ENCODE measurements around the gene SNX3.
"Not testable (repeated sequence)": the region's sequence is repeated elsewhere in the genome, so short reads cannot be mapped to it uniquely, and the experiment has no call there.

The SNX3 gene

GRCh38 chr6:108260809-108261569 is at the start of gene SNX3:
Gene SNX3 (minus strand): TSS chr6:108261040. CDS start chr6:108260921, 119 bp downstream.
- peak; percentile 86 for DNase-seq (ENCODE audit: low read depth)

GRCh38 chr6:108309844-108310243 is 49.0 kb upstream of the SNX3 start:
- no peak for DNase-seq (ENCODE audit: low read depth)

DNA sequence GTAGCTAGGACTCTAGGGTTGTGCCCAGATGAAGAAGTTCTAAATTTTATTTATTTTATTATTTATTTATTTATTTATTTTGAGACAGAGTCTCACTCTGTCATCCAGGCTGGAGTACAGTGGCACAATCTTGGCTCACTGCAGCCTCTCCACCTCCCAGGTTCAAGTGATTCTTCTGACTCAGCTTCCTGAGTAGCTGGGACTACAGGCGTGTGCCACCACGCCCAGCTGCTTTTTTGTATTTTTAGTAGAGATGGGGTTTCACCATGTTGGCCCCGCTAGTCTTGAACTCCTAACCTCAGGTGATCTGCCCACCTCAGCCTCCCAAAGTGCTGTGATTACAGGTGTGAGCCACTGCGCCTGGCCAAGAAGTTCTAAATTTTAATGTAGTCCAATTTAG is 47.8 kb upstream of the SNX3 start:
- not testable (repeated sequence) for DNase-seq (ENCODE audit: low read depth)

DNA sequence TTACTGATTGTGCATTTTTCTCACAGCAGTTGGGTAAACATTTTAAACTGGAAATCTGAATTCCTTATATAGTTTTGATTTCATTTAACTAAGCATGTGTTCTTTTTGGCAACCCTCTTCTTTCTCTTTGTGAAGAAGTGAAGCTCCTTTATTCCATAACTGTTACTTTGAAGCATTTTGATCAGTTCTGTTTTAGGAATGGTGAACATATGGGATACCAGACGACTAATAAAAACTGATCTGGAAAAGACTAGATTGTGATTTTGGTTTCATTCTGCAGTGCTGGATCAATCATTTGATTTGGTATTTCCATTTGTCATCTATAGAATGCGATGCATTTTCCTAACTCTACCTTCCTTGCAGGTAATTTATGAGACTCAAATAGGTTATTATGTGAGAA is 43.8 kb upstream of the SNX3 start:
- no peak for DNase-seq (ENCODE audit: low read depth)

- no peak for DNase-seq (ENCODE audit: low read depth)
Observed at GRCh38 chr6:108302386-108302785, 41.5 kb upstream of the SNX3 start.

DNA sequence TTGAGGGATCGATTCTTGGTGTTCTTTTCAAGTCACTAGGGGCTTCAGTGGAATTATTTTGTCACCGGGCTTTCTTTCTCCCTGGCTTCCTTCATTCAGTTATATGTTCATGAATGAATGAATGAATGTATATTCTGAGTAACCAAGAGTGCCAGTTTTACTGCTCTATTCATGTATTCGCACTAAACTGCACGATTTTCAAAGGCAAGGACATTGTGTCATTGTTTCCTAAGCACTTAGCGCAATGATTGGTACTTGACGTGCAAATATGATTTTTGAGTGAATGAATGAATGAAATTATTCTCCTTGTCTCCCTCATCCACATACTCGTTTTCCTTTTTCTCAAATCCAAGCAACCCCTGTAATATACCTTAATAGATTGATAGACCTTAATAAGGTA is 34.8 kb upstream of the SNX3 start:
- DNase-seq (ENCODE audit: low read depth), result no peak

- peak; percentile 81 for DNase-seq (ENCODE audit: low read depth)
Observed at GRCh38 chr6:108294727-108295625, 34.1 kb upstream of the SNX3 start, which contains the start of gene AFG1L. Gene AFG1L (plus strand): TSS chr6:108295054. CDS start chr6:108295080, 26 bp downstream.

DNA sequence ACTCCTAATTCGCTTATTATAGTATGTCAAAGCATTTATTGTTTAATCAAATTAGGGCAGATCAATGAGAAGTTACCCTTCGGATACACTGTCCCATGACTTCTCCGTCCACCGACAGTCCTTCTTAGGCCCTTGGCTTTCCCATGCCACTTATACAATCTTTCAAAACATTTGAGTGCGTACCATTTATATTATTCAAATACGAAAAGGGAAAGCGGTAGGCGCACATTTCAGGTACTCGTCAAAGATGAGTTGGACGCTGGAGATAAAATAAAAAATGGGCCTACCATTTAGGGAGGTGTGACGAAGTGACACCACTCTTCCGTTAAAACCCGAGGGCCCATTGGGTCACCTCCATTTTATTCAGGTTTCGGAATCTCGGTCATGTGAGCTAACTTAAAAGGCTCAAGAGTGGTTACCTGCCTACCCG is 33.5 kb upstream of the SNX3 start:
- no peak for DNase-seq (ENCODE audit: low read depth)

DNA sequence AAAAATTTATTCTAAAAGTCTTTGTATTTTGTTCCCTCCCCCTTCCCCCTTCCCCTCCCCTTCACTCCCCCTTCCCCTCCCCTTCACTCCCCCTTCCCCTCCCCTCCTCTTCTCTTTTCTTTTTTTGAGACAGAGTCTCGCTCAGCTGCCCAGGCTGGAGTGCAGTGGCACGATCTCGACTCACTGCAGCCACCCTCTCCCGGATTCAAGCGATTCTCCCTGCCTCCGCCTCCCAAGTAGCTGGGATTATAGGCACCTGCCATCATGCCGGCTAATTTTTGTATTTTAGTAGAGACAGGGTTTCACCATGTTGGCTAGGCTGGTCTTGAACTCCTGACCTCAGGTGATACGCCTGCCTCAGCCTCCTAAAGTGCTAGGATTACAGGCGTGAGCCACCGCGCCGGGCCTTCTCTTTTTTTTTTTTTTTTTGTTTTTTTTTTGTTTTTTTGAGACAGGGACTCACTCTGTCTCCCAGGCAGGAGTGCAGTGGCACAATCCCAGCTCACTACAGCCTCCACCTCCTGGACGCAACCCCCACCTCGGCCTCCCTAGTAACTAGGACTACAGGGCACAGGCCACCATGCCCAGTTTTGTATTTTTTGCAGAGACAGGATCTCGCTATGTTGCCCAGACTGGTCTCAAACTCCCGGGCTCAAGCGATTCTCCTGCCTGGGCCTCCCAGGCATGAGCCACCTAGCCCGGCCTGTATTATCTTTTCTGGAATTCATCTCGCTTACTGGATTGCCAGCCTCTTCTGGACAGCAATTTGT is 32.9 kb upstream of the SNX3 start:
- no peak for DNase-seq (ENCODE audit: low read depth)

GRCh38 chr6:108292561-108292960 is 31.7 kb upstream of the SNX3 start:
- DNase-seq (ENCODE audit: low read depth), result not testable (repeated sequence)

DNA sequence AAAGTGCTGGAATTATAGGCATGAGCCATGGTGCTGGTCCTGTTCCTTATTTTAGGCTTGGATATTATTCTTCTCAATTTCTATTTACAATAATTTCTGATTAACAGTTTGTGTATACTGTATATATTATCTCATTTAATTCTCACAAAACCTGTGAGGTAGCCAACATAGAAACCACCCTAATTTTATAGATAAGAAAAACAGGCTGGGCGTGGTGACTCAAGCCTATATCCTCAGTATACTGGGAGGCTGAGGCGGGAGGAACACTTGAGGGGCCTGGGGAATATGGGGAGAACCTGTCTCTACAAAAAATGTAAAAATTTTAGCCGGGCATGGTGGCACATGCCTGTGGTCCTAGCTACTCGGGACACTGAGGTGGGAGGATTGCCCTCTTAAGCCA is 30.3 kb upstream of the SNX3 start:
- DNase-seq (ENCODE audit: low read depth), result no peak

DNA sequence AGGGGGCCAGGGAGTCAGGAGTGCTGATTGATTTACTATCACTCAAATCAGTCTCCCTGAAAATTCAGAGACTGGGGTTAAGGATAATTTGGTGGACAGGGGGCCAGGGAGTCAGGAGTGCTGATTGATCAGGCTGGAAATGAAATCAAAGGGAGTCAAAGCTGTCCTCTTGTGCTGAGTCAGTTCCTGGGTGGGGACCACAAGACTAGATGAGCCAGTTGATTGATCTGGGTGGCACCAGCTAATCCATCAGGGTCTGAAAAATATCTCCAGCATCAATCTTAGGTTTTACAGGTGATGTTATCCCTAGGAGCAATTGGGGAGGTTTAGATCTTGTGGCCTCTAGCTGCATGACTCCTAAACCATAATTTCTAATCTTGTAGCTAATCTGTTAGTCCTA is 27.9 kb upstream of the SNX3 start:
- DNase-seq (ENCODE audit: low read depth), result no peak

DNA sequence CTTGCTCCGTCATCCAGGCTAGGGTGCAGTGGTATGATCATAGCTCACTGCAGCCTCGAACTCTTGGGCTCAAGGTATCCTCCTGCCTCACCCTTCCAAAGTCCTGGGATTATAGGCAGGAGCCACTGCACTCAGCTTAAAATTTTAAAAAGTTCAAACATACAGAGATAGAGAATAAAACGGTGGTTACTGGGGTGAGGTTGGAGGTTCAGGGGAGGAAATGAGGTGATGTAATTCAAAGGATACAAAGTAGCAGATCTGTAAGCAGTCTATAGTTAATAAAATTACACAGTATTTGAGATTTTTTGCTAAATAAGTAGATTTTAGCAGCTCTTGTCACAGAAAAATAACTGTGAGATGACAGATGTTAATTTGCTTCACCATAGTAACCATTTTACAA is 26.5 kb upstream of the SNX3 start:
- no peak for DNase-seq (ENCODE audit: low read depth)

DNA sequence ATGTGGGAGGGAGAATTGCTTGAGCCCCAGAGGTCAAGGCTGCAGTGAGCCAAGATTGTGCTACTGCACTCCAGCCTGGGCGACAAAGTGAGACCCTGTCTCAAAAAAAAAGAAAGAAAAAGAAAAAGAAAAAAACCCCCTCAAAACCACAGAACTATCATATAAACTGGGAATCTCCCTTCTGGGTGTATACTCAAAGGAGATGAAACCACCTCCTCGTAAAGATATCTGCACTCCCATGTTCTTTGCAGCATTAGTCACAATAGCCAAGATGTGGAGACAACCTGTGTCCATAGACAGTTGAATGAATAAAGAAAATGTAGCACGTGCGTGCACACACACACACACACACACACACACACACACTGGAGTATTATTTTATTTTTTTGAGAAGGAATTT is 25.5 kb upstream of the SNX3 start:
- no peak for DNase-seq (ENCODE audit: low read depth)

DNA sequence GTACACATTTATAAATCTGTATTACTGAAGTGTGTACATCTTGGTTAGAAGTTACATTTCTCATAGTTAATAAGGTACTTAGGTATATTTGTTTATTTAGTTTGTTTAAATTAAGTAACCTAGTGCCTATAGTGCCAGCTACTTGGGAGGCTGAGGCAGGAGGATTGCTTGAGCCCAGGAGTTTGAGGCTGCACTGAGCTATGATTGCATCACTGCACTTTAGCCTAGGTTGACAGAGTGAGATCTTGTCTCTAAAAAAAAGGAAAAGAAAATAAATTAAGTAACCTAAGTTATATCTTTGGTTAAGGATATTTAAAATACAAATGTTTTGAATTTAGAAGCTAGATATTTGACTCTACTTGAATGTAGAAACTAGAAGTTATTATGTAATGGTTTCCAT is 24.5 kb upstream of the SNX3 start:
- DNase-seq (ENCODE audit: low read depth), result no peak

DNA sequence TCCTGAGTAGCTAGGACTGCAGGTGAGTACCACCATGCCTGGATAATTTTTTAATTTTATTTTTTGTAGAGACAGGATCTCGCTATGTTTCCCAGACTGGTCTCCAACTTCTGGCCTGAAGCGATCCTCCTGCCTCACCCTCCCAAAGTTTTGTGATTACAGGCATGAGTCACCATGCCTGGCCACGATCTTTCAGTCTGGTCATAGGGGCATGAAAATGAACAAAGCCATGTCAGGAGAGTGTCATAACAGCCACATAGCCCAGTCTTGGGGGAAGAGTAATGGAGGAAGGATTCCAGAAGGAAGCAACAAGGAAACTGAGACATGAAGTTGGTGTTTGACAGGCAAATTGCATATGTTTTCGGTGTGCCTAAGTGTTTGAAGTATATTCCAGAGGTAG is 17.0 kb upstream of the SNX3 start:
- no peak for DNase-seq (ENCODE audit: low read depth)

- no peak for DNase-seq (ENCODE audit: low read depth)
Observed at GRCh38 chr6:108277295-108277694, 16.5 kb upstream of the SNX3 start.

DNA sequence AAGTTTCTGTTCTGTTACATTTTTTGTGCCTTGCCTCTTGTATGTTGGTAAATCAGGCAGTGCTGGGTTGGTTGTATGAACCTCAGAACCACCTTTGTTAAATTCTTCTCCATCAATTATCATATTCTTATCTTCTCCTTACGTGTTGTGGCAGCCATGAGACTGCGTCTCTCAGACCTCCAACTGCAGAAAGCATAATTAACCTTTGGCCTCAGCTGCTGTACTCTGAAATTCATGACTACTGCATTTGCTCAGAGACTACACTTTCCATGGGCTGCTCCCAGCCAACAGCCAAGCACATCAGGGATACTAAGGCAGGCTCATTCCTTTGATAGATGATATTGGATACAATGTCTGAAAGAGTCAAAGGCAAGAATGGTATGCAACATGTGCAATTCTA is 15.1 kb upstream of the SNX3 start:
- no peak for DNase-seq (ENCODE audit: low read depth)

DNA sequence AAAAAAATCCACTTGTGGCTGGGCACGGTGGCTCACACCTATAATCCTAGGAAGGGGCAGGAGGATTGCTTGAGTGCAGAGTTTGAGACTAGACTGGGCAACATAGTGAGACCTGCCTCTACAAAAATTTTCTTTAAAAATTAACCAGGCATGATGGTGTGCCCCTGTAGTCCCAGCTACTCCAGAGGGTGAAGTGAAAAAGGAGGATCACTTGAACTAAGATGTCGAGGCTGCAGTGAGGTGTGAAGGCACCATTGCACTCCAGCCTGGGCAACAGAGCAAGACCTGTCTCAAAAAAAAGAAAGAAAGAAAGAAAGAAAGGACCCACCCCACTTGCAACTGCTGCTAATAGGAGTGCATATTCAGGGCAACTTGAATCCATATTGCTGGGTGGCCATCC is 13.7 kb upstream of the SNX3 start:
- DNase-seq (ENCODE audit: low read depth), result no peak

DNA sequence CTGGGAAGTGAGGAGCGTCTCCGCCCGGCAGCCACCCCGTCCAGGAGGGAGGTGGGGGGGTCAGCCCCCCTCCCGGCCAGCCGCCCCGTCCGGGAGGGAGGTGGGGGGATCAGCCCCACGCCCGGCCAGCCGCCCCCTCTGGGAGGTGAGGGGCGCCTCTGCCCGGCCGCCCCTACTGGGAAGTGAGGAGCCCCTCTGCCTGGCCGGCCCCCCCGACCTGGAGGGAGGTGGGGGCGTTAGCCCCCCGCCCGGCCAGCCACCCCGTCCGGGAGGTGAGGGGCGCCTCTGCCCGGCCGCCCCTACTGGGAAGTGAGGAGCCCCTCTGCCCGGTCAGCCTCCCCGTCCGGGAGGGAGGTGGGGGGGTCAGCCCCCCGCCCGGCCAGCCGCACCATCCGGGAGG is 9.1 kb upstream of the SNX3 start:
- DNase-seq (ENCODE audit: low read depth), result not testable (repeated sequence)

GRCh38 chr6:108268845-108269244 is 8.0 kb upstream of the SNX3 start:
- DNase-seq (ENCODE audit: low read depth), result no peak

DNA sequence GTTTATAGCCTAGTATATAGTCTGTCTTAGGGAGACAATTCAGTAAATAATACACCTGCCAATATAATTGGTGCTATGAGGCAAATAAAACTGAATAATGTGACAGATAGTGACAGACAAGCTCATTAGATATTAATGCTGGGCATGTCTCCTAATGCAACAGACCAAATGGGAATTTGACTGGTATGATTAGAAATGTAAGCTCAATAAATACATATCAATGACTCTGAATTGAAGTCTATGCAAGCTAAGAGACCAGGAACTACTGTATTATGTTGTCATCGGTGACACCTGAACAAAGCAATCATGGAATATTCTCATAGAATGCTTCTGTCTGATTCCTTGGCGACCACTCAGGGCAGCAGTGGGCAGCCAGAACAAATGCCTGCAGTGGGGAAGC is 2.5 kb upstream of the SNX3 start:
- DNase-seq (ENCODE audit: low read depth), result no peak
